ENCODE measurements around the gene CREG2. TPM values are rescaled to one million over a fixed set of nuclear protein-coding genes. Genes with fewer than 3 reads are reported as not detected.
A peak's percentile ranks its signal among the peaks of the same experiment; 100 is the strongest.

CREG2 gene, protein sequence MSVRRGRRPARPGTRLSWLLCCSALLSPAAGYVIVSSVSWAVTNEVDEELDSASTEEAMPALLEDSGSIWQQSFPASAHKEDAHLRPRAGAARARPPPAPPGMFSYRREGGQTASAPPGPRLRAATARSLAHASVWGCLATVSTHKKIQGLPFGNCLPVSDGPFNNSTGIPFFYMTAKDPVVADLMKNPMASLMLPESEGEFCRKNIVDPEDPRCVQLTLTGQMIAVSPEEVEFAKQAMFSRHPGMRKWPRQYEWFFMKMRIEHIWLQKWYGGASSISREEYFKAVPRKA
- total RNA-seq (2021; fragmentation: NEBNext Ultra II Directional; extraction: Animal tissue kit (Norgen Biotek cat#: 25700)): not detected
- long read RNA-seq: 0 reads

DNA sequence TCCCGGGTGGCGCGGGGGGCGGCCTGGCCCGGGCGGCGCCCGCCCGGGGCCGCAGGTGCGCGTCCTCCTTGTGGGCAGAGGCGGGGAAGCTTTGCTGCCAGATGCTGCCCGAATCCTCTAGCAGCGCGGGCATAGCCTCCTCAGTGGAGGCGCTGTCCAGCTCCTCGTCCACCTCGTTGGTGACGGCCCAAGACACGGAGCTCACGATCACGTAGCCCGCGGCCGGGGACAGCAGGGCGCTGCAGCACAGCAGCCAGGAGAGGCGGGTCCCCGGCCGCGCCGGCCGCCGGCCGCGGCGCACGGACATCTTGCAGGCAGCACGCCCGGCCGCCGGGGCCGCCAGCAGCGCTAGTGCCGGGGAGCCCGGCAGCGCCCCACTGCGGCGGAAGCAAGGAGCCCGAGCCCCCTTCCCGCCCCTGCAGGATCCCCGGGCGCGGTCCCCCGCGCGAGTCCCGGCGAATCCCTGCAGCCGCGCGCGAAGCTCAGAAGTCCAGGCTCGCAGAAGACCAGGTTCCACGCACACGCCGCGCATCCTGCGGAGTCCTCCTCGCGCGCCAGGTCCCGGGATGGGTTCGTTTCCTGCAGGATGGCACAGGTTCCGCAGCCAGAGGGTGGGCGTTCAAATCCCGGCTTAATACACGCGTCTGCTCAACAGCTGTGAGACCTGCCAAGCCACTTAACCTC lies at the start of gene CREG2:
Gene CREG2 (minus strand): TSS at position 353 of the 684 bp plus-strand sequence. CDS start 46 bp downstream, at position 307.
- no peaks in the 10 kb centered on the region for H3K9me3 Mint-ChIP-seq
- no peak within 1 kb of the TSS for H3K27ac Mint-ChIP-seq
- peak within 1 kb of the TSS; percentile 73 for H3K4me3 Mint-ChIP-seq
- peaks cover 22% of the 10 kb centered on the region for H3K27me3 Mint-ChIP-seq (ENCODE audit: insufficient read depth)
- peaks cover 17% of the 10 kb centered on the region for H3K4me1 Mint-ChIP-seq (ENCODE audit: low read depth)
- TF ChIP-seq, protein P1, sequence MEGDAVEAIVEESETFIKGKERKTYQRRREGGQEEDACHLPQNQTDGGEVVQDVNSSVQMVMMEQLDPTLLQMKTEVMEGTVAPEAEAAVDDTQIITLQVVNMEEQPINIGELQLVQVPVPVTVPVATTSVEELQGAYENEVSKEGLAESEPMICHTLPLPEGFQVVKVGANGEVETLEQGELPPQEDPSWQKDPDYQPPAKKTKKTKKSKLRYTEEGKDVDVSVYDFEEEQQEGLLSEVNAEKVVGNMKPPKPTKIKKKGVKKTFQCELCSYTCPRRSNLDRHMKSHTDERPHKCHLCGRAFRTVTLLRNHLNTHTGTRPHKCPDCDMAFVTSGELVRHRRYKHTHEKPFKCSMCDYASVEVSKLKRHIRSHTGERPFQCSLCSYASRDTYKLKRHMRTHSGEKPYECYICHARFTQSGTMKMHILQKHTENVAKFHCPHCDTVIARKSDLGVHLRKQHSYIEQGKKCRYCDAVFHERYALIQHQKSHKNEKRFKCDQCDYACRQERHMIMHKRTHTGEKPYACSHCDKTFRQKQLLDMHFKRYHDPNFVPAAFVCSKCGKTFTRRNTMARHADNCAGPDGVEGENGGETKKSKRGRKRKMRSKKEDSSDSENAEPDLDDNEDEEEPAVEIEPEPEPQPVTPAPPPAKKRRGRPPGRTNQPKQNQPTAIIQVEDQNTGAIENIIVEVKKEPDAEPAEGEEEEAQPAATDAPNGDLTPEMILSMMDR (IDR thresholded peaks at IDR 0.05): peak; percentile 79
- H3K36me3 Mint-ChIP-seq (ENCODE audit: low read depth): peaks cover 5% of the 10 kb centered on the region
- DNase-seq: peak; percentile 76

DNA sequence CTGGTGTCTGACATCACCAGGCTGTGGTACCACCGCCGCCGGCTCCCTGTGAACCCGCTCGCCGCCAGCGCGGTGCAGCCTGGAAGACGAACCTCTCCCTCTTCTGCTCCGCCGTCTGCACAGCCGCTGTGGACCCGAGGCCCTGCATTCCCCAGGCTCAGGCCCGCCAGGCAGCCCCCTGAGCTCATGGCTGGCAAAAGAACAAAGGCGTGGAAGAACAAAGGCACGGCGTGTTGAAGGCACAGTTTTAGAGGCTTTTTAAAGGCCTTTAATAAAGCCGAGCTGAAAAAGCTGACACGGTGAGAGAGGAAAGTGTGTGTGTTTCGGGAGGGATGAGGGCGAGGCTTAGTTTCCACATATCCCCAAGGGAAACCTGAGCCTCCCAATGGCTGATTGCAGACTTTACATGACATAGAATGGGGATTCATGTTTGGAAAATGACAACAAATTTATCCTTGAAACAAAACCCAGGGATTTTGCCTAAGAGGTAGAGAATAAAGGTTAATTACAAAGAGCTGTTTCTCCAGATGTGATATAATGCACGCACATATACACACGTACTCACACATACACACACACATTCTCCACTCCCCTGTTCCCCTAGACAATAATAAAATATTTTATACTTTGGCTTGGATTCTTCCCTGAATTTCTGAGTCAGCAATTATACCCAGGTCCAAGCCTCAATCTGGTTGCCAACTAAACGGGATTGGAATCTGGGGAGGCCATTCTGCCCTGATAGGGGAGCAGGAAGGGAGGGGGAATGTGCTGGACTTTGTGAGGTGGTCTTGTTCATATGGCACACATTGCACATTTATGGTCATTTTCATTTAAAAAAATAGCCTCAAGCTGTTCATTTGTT lies 47.9 kb upstream of the CREG2 start:
- no peak overlapping the region; the same call in 1 of the 2 replicates for H3K4me3 Mint-ChIP-seq
- peaks cover 66% of the 10 kb centered on the region for H3K4me1 Mint-ChIP-seq (ENCODE audit: low read depth)
- H3K27me3 Mint-ChIP-seq (ENCODE audit: insufficient read depth): no peaks in the 10 kb centered on the region
- TF ChIP-seq, protein P1 (IDR thresholded peaks at IDR 0.05): no peak
- H3K36me3 Mint-ChIP-seq (ENCODE audit: low read depth): peaks cover 17% of the 10 kb centered on the region; the same call in 1 of the 2 replicates
- DNase-seq: peak; percentile 34
- no peaks in the 10 kb centered on the region for H3K9me3 Mint-ChIP-seq
- H3K27ac Mint-ChIP-seq: peak overlapping the region; percentile 90

DNA sequence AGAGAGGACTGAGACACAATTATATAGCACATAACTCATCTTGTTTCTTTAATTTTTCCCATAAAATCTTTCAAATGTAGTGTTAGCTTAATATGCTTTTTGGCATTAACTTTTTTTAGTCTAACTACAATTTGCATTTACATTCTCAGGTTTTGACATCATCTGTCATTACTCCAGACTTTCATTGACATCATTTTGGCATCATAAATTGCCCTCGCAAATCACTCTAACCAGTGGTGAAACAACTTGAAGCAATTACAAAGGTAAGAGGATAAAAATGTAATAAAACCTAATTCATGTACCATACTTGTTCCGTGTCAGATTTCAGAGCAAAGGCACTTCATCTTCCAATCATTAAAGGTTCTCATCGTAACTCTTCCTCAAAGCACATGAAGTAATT lies 46.2 kb upstream of the CREG2 start:
- Mint-ChIP-seq H3K27ac (peak overlapping the region; percentile 92), H3K27me3 (ENCODE audit: insufficient read depth) (no peaks in the 10 kb centered on the region), H3K4me3 (no peak overlapping the region; the same call in 1 of the 2 replicates), H3K36me3 (ENCODE audit: low read depth) (peaks cover 17% of the 10 kb centered on the region; the same call in 1 of the 2 replicates), H3K9me3 (no peaks in the 10 kb centered on the region), H3K4me1 (ENCODE audit: low read depth) (peaks cover 68% of the 10 kb centered on the region)
- DNase-seq: no peak
- TF ChIP-seq, protein P1 (IDR thresholded peaks at IDR 0.05): no peak

GRCh38 chr2:101432411-101433181 lies 45.3 kb upstream of the CREG2 start:
- H3K36me3 Mint-ChIP-seq (ENCODE audit: low read depth): peaks cover 15% of the 10 kb centered on the region; the same call in 1 of the 2 replicates
- H3K4me3 Mint-ChIP-seq: peak overlapping the region; percentile 23; the same call in 1 of the 2 replicates
- peak; percentile 74 for DNase-seq
- TF ChIP-seq, protein P1 (IDR thresholded peaks at IDR 0.05): peak; percentile 19; the same call in 1 of the 2 replicates
- H3K27ac Mint-ChIP-seq: peak overlapping the region; percentile 92
- H3K9me3 Mint-ChIP-seq: no peaks in the 10 kb centered on the region
- peaks cover 68% of the 10 kb centered on the region for H3K4me1 Mint-ChIP-seq (ENCODE audit: low read depth)
- no peaks in the 10 kb centered on the region for H3K27me3 Mint-ChIP-seq (ENCODE audit: insufficient read depth)

Data from HFFc6 (cell line).